Neural cell (in vitro differentiated cells): ENCODE results near the gene COL16A1. TPM values are rescaled to one million over a fixed set of nuclear protein-coding genes. Genes with fewer than 3 reads are reported as not detected.

Source experiments
- H2AFZ ChIP-seq: fragments of 200-600, 300-800 bp; sonication (generic), shearing (Covaris generic); 2 replicates; pipeline ENCODE4 v1.6.0; 2014; ENCODE audit warnings: low read depth, mild to moderate bottlenecking, antibody characterized with exemption, low read length, moderate library complexity
- H3F3A ChIP-seq: fragments of 200-600 bp; shearing (Covaris generic); 2 replicates; pipeline ENCODE4 v1.6.1; 2016; ENCODE audit warnings: mild to moderate bottlenecking, moderate library complexity, mixed read lengths, antibody characterized with exemption, low read length; ENCODE audit not compliant: insufficient read depth, poor library complexity, severe bottlenecking
- H3K27ac ChIP-seq: fragments of 200-600, 300-800 bp; sonication (generic), shearing (Covaris generic); 2 replicates; pipeline ENCODE4 v1.5.1; 2014; ENCODE audit warnings: mild to moderate bottlenecking, low read length, moderate library complexity
- H3K27me3 ChIP-seq: fragments of 300-800, 200-600 bp; sonication (generic), shearing (Covaris generic); 2 replicates; pipeline ENCODE4 v1.6.0; 2014; ENCODE audit warnings: mild to moderate bottlenecking, low read depth, low read length, moderate library complexity; ENCODE audit not compliant: insufficient read depth
- H3K36me3 ChIP-seq: fragments of 300-800, 200-600 bp; sonication (generic), shearing (Covaris generic); 2 replicates; pipeline ENCODE4 v1.5.1; 2014; ENCODE audit warnings: mild to moderate bottlenecking, antibody characterized with exemption, low read length, moderate library complexity; ENCODE audit not compliant: insufficient read depth
- H3K4me2 ChIP-seq: fragments of 300-800, 200-600 bp; sonication (generic), shearing (Covaris generic); 2 replicates; pipeline ENCODE4 v1.6.0; 2014; ENCODE audit warnings: mild to moderate bottlenecking, low read length
- H3K4me3 ChIP-seq: fragments of 300-800, 200-600 bp; sonication (generic), shearing (Covaris generic); 2 replicates; pipeline ENCODE4 v1.5.1; 2014; ENCODE audit warnings: mild to moderate bottlenecking, low read length, moderate library complexity
- H3K79me2 ChIP-seq: fragments of 200-600 bp; shearing (Covaris generic); replicated peaks from 2 replicates; pipeline ENCODE4 v1.6.0; 2014; ENCODE audit warnings: mild to moderate bottlenecking, low read length, moderate library complexity; ENCODE audit not compliant: insufficient read depth
- H3K9ac ChIP-seq: fragments of 300-800, 200-600 bp; sonication (generic), shearing (Covaris generic); 2 replicates; pipeline ENCODE4 v1.6.1; 2016; ENCODE audit warnings: mild to moderate bottlenecking, low read length, mixed read lengths
- H3K9me2 ChIP-seq: fragments of 200-600 bp; shearing (Covaris generic); 2 replicates; pipeline ENCODE4 v1.6.1; 2016; ENCODE audit warnings: mild to moderate bottlenecking, low read length, mixed read lengths; ENCODE audit not compliant: insufficient read depth
- H3K9me3 ChIP-seq: fragments of 200-600, 300-800 bp; sonication (generic), shearing (Covaris generic); 2 replicates; pipeline ENCODE4 v1.6.1; 2016; ENCODE audit warnings: mild to moderate bottlenecking, mixed run types, low read length, moderate library complexity, mixed read lengths
- H4K20me1 ChIP-seq: fragments of 200-600 bp; shearing (Covaris generic); 2 replicates; pipeline ENCODE4 v1.6.1; 2016; ENCODE audit warnings: mild to moderate bottlenecking, mixed run types; ENCODE audit not compliant: insufficient read depth
- EP300 ChIP-seq: fragments of 450-650 bp; conservative IDR thresholded peaks from 2 replicates; pipeline ENCODE4 v1.6.1; 2014; ENCODE audit warnings: antibody characterized with exemption, mild to moderate bottlenecking, moderate library complexity; ENCODE audit not compliant: poor library complexity, severe bottlenecking
- EZH2 ChIP-seq: fragments of 200-600, 300-800 bp; shearing (Covaris generic), sonication (generic); IDR thresholded peaks from 2 replicates; pipeline ENCODE4 v1.6.1; 2014; ENCODE audit warnings: antibody characterized with exemption, low read length, borderline replicate concordance, mild to moderate bottlenecking; ENCODE audit not compliant: insufficient read depth, poor library complexity, severe bottlenecking
- MXI1 ChIP-seq: fragments of 450-650 bp; conservative IDR thresholded peaks from 2 replicates; pipeline ENCODE4 v1.6.1; 2014; ENCODE audit warnings: antibody characterized with exemption, mild to moderate bottlenecking; ENCODE audit not compliant: poor library complexity, severe bottlenecking
- POLR2AphosphoS5 ChIP-seq: IDR thresholded peaks from 2 replicates; pipeline ENCODE4 v1.6.1; 2012
- RAD21 ChIP-seq: fragments of 450-650 bp; conservative IDR thresholded peaks from 2 replicates; pipeline ENCODE4 v1.6.1; 2014; ENCODE audit warnings: antibody characterized with exemption, mild to moderate bottlenecking, moderate library complexity
- SMC3 ChIP-seq: fragments of 450-650 bp; conservative IDR thresholded peaks from 2 replicates; pipeline ENCODE4 v1.6.1; 2014; ENCODE audit warnings: antibody characterized with exemption, mild to moderate bottlenecking, moderate library complexity; ENCODE audit not compliant: poor library complexity
- TAF1 ChIP-seq: IDR thresholded peaks from 2 replicates; pipeline ENCODE4 v1.6.1; 2012; ENCODE audit warnings: low read depth
- polyA plus RNA-seq: library from polyadenylated mRNA; depleted of rRNA; stranded (reverse); fragments of >200 nt; gene quantifications from 2 replicates; pipeline ENCODE4 v1.2.3, GENCODE V29; 2014
- TF ChIP-seq, protein P1 (sequence below): fragments of 450-650 bp; IDR thresholded peaks from 2 replicates; pipeline ENCODE4 v1.5.1; 2014; ENCODE audit warnings: antibody characterized with exemption, mild to moderate bottlenecking, moderate library complexity; ENCODE audit not compliant: poor library complexity, severe bottlenecking
- TF ChIP-seq, protein P2 (sequence below): IDR thresholded peaks from 2 replicates; pipeline ENCODE4 v1.6.1; 2012; ENCODE audit warnings: borderline replicate concordance

Gene COL16A1
- polyA plus RNA-seq, 1 donor from 2014 or later: 3.4 TPM

- H3K9me2 ChIP-seq: no peaks in the 10 kb centered on the region
- TF ChIP-seq, protein P1, sequence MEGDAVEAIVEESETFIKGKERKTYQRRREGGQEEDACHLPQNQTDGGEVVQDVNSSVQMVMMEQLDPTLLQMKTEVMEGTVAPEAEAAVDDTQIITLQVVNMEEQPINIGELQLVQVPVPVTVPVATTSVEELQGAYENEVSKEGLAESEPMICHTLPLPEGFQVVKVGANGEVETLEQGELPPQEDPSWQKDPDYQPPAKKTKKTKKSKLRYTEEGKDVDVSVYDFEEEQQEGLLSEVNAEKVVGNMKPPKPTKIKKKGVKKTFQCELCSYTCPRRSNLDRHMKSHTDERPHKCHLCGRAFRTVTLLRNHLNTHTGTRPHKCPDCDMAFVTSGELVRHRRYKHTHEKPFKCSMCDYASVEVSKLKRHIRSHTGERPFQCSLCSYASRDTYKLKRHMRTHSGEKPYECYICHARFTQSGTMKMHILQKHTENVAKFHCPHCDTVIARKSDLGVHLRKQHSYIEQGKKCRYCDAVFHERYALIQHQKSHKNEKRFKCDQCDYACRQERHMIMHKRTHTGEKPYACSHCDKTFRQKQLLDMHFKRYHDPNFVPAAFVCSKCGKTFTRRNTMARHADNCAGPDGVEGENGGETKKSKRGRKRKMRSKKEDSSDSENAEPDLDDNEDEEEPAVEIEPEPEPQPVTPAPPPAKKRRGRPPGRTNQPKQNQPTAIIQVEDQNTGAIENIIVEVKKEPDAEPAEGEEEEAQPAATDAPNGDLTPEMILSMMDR: no peak
- TF ChIP-seq POLR2AphosphoS5: no peak
- H3F3A ChIP-seq: no peaks in the 10 kb centered on the region
- H3K9ac ChIP-seq: no peak overlapping the region
- H4K20me1 ChIP-seq: no peaks in the 10 kb centered on the region
- H3K79me2 ChIP-seq: no peaks in the 10 kb centered on the region
- no peak overlapping the region for H3K4me3 ChIP-seq
- no peak overlapping the region for H2AFZ ChIP-seq
- no peaks in the 10 kb centered on the region for H3K36me3 ChIP-seq
- no peaks in the 10 kb centered on the region for H3K27me3 ChIP-seq
- H3K4me2 ChIP-seq: no peak overlapping the region
- no peak overlapping the region for H3K27ac ChIP-seq
- no peaks in the 10 kb centered on the region for H3K9me3 ChIP-seq
These were observed 38.8 kb upstream of the COL16A1 start for GRCh38 chr1:31742462-31743212.

- no peak overlapping the region for H3K4me3 ChIP-seq
- H2AFZ ChIP-seq: no peak overlapping the region
- H3K27ac ChIP-seq: no peak overlapping the region
- H3K9me2 ChIP-seq: no peaks in the 10 kb centered on the region
- H3F3A ChIP-seq: no peaks in the 10 kb centered on the region
- no peak overlapping the region for H3K9ac ChIP-seq
- no peaks in the 10 kb centered on the region for H3K27me3 ChIP-seq
- no peaks in the 10 kb centered on the region for H3K79me2 ChIP-seq
- no peaks in the 10 kb centered on the region for H4K20me1 ChIP-seq
- no peaks in the 10 kb centered on the region for H3K9me3 ChIP-seq
- no peaks in the 10 kb centered on the region for H3K36me3 ChIP-seq
- TF ChIP-seq RAD21: no peak
- TF ChIP-seq, protein P1: no peak
- TF ChIP-seq SMC3: no peak
- no peak for TF ChIP-seq EZH2
- no peak for TF ChIP-seq EP300
- no peak for TF ChIP-seq TAF1
- TF ChIP-seq POLR2AphosphoS5: no peak
- no peak for TF ChIP-seq MXI1
- TF ChIP-seq, protein P2, sequence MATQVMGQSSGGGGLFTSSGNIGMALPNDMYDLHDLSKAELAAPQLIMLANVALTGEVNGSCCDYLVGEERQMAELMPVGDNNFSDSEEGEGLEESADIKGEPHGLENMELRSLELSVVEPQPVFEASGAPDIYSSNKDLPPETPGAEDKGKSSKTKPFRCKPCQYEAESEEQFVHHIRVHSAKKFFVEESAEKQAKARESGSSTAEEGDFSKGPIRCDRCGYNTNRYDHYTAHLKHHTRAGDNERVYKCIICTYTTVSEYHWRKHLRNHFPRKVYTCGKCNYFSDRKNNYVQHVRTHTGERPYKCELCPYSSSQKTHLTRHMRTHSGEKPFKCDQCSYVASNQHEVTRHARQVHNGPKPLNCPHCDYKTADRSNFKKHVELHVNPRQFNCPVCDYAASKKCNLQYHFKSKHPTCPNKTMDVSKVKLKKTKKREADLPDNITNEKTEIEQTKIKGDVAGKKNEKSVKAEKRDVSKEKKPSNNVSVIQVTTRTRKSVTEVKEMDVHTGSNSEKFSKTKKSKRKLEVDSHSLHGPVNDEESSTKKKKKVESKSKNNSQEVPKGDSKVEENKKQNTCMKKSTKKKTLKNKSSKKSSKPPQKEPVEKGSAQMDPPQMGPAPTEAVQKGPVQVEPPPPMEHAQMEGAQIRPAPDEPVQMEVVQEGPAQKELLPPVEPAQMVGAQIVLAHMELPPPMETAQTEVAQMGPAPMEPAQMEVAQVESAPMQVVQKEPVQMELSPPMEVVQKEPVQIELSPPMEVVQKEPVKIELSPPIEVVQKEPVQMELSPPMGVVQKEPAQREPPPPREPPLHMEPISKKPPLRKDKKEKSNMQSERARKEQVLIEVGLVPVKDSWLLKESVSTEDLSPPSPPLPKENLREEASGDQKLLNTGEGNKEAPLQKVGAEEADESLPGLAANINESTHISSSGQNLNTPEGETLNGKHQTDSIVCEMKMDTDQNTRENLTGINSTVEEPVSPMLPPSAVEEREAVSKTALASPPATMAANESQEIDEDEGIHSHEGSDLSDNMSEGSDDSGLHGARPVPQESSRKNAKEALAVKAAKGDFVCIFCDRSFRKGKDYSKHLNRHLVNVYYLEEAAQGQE: no peak
- no peak overlapping the region for H3K4me2 ChIP-seq
These were observed 35.5 kb upstream of the COL16A1 start for GRCh38 chr1:31739346-31739745.
